HG02610 (cell line): Measurements from ENCODE around the gene CCDC172.
"Not testable (repeated sequence)": the region's sequence is repeated elsewhere in the genome, so short reads cannot be mapped to it uniquely, and the experiment has no call there.

Experiments
- ATAC-seq: cut with Tn5 transposase; IDR thresholded peaks from one replicate; pipeline ENCODE4 v1.9.1; 2021; ENCODE audit warnings: mild to moderate bottlenecking, moderate library complexity; ENCODE audit not compliant: unreplicated experiment

The CCDC172 gene

GRCh38 chr10:116331815-116332214 is 7.6 kb downstream of the CCDC172 start:
- no peak for ATAC-seq

DNA sequence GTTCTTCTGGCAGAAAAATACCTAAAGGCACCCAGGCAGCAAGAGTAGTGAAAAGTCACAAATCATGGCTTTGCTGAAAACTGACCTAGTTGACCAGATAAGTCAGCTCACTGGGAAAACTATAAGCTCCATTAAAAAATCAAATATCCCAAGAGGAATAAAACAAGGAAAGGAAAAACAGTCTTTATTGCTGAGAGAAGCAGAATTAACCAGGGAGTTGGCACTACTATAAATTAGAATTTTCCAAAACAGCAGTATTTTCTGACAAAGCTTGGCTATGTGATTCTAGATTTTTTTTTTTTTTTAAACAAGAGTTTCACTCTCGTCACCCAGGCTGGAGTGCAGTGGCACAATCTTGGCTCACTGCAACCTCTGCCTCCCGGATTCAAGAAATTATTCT is 12.6 kb downstream of the CCDC172 start:
- ATAC-seq = no peak

- ATAC-seq = no peak
These were observed 27.9 kb downstream of the CCDC172 start for GRCh38 chr10:116352125-116352524.

DNA sequence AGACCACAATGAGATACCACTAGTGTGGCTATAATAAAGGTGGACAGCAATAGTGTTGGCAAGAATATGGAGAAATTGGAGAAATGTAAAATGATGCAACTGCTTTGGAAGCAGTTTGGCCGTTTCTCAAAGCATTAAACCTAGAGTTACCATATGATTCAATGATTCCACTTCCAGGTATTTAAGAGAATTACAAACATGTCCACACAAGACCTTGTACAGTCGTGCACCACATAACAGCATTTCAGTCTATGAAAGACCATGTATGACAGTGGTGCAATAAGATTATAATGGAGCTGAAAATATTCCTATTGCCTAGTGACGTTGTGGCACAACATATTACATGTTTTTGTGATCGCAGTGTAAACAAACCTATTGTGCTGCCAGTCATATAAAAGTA is 29.6 kb downstream of the CCDC172 start:
- no peak for ATAC-seq

GRCh38 chr10:116355341-116355740 is 31.1 kb downstream of the CCDC172 start:
- no peak for ATAC-seq

- ATAC-seq = no peak
These were observed 32.6 kb downstream of the CCDC172 start for GRCh38 chr10:116356833-116357232.

- no peak for ATAC-seq
These were observed 40.6 kb downstream of the CCDC172 start for GRCh38 chr10:116364868-116365267.

DNA sequence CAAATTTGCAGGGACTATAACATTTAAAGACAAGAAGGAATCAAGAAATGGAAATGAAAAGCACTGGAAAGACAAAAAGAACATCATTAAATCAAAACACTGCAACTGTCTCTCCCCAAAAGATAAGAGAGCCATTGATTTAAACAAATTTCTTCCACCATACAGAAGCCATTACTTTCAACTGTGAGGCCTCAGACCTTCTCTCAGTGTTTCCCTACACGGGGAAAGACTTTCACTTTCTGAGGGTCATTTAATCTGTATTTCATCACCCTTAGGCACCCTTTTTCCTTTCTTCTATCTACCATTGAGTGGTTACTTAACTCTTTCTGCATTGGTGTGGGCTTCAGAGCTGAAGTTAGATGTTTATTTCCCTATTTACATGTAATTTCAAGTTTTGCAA is 47.5 kb downstream of the CCDC172 start:
- ATAC-seq = no peak

DNA sequence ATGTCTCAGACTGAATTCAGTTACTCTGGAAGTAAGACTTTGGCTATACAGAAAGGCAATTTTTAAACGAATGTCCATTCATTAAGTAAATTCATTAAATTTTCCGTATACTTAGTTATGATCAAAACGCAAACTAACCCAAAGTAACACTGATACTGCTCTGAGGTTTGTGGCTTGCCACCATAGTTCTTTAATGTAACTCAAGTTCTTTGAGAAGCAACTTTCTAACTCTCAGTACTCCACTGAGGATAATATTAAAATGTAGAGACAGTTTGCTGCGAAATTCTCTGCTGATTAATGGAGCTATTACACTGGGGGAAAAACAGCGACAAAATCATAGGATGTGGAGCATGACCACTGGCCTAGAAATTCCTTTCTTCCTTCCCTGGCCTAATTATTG is 58.0 kb downstream of the CCDC172 start:
- no peak for ATAC-seq

- no peak for ATAC-seq
These were observed 61.1 kb downstream of the CCDC172 start for GRCh38 chr10:116385311-116385710.

GRCh38 chr10:116385994-116386809 is 62.0 kb downstream of the CCDC172 start:
- ATAC-seq = no peak

- not testable (repeated sequence) for ATAC-seq
These were observed 69.1 kb downstream of the CCDC172 start for GRCh38 chr10:116393246-116393831.

DNA sequence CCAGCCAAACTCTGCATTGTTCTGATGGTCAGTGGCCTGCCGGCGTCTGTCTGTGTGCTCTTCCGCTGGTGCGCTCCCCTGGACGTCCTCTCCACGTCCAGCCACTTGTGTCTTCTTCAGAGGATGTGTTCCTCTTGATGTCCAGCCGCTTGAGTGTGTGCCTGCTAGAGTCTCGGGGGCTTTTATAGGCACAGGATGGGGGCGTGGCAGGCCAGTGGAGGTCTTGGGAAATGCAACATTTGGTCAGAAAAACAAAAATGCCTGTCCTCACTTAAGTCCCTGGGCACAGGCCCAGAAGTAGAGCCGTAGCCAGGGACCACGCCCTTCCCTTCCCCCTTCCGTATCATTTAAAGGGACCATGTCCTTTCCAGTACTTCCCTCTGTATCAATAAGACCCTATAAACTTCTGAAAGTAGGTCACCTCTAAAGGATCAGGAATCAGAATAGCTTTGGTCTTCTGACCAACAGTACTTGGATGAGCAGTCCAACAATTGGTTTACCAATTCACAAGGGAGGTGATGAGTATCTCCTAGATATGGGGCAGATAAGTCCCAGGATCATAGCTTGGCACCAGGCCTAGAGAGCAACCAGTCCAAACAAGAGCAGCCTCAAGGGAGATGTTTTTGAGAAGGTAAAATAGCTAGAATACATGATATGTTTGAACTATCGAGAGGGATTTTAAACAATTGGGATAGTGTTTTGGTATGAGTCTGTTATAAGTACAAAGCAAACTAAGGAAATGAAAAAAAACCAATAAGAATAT is 71.2 kb downstream of the CCDC172 start:
- ATAC-seq = no peak

- ATAC-seq = no peak
These were observed 74.0 kb downstream of the CCDC172 start for GRCh38 chr10:116398224-116398623.

GRCh38 chr10:116402858-116403257 is 78.6 kb downstream of the CCDC172 start:
- no peak for ATAC-seq

DNA sequence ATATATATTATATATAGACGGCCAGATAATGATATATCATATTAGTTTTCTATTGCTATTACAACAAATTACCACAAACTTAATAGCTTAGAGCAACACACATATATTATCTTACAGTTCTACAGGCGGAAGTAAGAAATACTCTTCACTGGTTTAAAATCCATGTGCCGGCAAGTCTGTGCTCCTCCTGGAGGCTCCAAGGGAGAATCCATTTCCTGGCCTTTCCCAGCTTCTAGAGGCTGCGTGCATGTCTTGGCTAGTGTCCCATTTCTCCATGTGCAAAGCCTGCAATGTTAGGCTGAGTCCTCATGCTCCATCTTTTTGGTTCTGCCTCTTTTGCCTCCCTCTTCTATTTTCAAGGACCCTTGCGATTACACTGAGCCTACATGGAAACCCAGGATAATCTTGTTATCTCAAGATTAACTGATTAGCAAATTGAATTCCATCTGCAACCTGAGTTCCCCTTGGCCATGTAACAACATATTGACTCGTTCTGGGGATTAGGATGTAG is 79.5 kb downstream of the CCDC172 start:
- ATAC-seq = no peak

GRCh38 chr10:116408719-116409118 is 84.5 kb downstream of the CCDC172 start:
- ATAC-seq = no peak

GRCh38 chr10:116410351-116410750 is 86.1 kb downstream of the CCDC172 start:
- no peak for ATAC-seq

- no peak for ATAC-seq
These were observed 93.6 kb downstream of the CCDC172 start for GRCh38 chr10:116417821-116418220.

- ATAC-seq = no peak
These were observed 94.1 kb downstream of the CCDC172 start for GRCh38 chr10:116418389-116418788.

DNA sequence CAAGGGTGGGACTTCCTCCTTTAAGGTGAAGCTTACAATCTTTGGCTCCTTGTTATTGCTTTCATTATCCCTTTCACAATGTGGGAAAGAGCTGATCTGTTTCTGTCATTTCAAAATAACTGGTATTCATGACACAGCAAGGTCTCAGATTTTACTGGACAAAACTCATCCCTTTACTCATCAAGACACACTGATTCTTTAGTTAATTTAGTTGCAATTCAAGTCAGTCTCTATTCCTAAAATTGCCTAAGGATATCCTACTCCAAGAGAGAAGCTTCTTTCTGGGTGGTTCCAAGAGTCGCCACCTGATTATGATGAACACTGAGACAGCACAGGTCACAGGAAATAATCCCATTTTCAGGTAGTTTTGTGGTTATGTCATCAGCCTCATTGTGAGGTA is 97.6 kb downstream of the CCDC172 start:
- no peak for ATAC-seq

GRCh38 chr10:116427671-116428070 is 103.4 kb downstream of the CCDC172 start, which contains the start of gene PNLIPRP3:
TSS of gene PNLIPRP3 (plus strand) at chr10:116427847. CDS start at chr10:116428013, 166 bp downstream.
- no peak for ATAC-seq
